ENCODE measurements around the gene EFNA2.

DNA sequence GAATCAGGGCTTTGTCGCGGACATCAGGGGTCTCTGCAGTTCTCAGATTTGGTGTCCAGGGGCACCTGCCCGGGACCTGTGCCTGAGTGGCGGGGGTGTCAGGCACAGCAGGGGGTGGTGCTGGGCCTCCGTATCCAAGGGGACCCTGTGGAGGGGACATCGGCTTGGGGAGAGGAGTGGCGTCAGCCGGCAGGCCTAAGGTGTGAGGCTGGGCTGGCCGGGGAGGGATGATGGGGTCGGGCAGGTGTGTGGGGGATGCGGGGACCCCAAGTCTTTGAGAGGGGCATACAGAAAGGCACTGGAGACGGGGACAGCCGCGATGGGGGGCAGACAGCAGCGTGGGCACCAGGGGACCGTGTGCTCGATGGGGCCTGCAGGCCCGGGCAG lies 2.5 kb downstream of the EFNA2 start:
- TF ChIP-seq POLR2AphosphoS5 (IDR thresholded peaks at IDR 0.05; ENCODE audit: low read depth, low read length) (no peak), POLR2A (IDR thresholded peaks at IDR 0.05; ENCODE audit: low read depth, low read length) (no peak), TAF1 (IDR thresholded peaks at IDR 0.05; ENCODE audit: borderline replicate concordance, low read depth, low read length) (no peak)

Data from GM12892 (cell line).